Neural progenitor cell (in vitro differentiated cells): ENCODE results near the gene TOMM7. TPM values are rescaled to one million over a fixed set of nuclear protein-coding genes. Genes with fewer than 3 reads are reported as not detected.

Source experiments
- DNase-seq: peaks from one replicate; pipeline ENCODE4 v3.0.0-alpha.2; 2016; ENCODE audit warnings: low spot score
- H2AFZ ChIP-seq: fragments of 200-600 bp; sonication (generic); replicated peaks from 2 replicates; pipeline ENCODE4 v1.6.1; 2016; ENCODE audit warnings: antibody characterized with exemption
- H3F3A ChIP-seq: fragments of 200-600 bp; sonication (generic); 2 replicates; pipeline ENCODE4 v1.6.1; 2016; ENCODE audit warnings: antibody characterized with exemption, low read depth
- H3K27ac ChIP-seq: fragments of 200-600 bp; sonication (generic); 2 replicates; pipeline ENCODE4 v1.5.1; 2016; ENCODE audit warnings: mild to moderate bottlenecking
- H3K27me3 ChIP-seq: fragments of 200-600 bp; sonication (generic); 2 replicates; pipeline ENCODE4 v1.6.1; 2016; ENCODE audit warnings: mild to moderate bottlenecking, moderate library complexity
- H3K36me3 ChIP-seq: fragments of 200-600 bp; sonication (generic); 2 replicates; pipeline ENCODE4 v1.5.1; 2016
- H3K4me1 ChIP-seq: fragments of 200-600 bp; sonication (generic); 2 replicates; pipeline ENCODE4 v1.6.1; 2016; ENCODE audit warnings: mixed run types
- H3K4me2 ChIP-seq: fragments of 200-600 bp; sonication (generic); 2 replicates; pipeline ENCODE4 v1.6.1; 2016
- H3K4me3 ChIP-seq: fragments of 200-600 bp; sonication (generic); 2 replicates; pipeline ENCODE4 v1.5.1; 2016
- H3K79me2 ChIP-seq: fragments of 200-600 bp; sonication (generic); 2 replicates; pipeline ENCODE4 v1.6.1; 2016; ENCODE audit warnings: low read depth
- H3K9ac ChIP-seq: fragments of 200-600 bp; sonication (generic); 2 replicates; pipeline ENCODE4 v1.6.1; 2016
- H3K9me3 ChIP-seq: fragments of 200-600 bp; sonication (generic); 2 replicates; pipeline ENCODE4 v1.5.1; 2016; ENCODE audit warnings: low read depth
- H4K20me1 ChIP-seq: fragments of 200-600 bp; sonication (generic); 2 replicates; pipeline ENCODE4 v1.6.1; 2016; ENCODE audit warnings: low read depth
- H3K27ac Mint-ChIP-seq: 3 replicates; pipeline ENCODE4 v1.8.0; 2021; ENCODE audit warnings: mixed read lengths
- H3K27me3 Mint-ChIP-seq: 2 replicates; pipeline ENCODE4 v1.8.0; 2022; ENCODE audit warnings: low read depth, mild to moderate bottlenecking, inconsistent platforms, moderate library complexity, mixed read lengths; ENCODE audit not compliant: insufficient read depth
- H3K36me3 Mint-ChIP-seq: 3 replicates; pipeline ENCODE4 v1.8.0; 2021; ENCODE audit warnings: mixed read lengths
- H3K4me1 Mint-ChIP-seq: 3 replicates; pipeline ENCODE4 v1.8.0; 2021; ENCODE audit warnings: mixed read lengths
- H3K4me3 Mint-ChIP-seq: 3 replicates; pipeline ENCODE4 v1.8.0; 2021; ENCODE audit warnings: mild to moderate bottlenecking, moderate library complexity, mixed read lengths
- H3K9me3 Mint-ChIP-seq: 3 replicates; pipeline ENCODE4 v1.8.0; 2020; ENCODE audit warnings: mixed read lengths
- EZH2 ChIP-seq: fragments of 200-600 bp; sonication (generic); IDR thresholded peaks from 2 replicates; pipeline ENCODE4 v1.6.1; 2017; ENCODE audit warnings: antibody characterized with exemption, mild to moderate bottlenecking, moderate library complexity
- EZH2phosphoT487 ChIP-seq: fragments of 200-600 bp; sonication (generic); IDR thresholded peaks from 2 replicates; pipeline ENCODE4 v1.6.1; 2017; ENCODE audit warnings: antibody characterized with exemption
- total RNA-seq: library from RNA; depleted of rRNA; stranded (reverse); fragments of >200 nt; gene quantifications from 2 replicates; pipeline ENCODE4 v1.2.3, GENCODE V29; 2015; ENCODE audit warnings: low replicate concordance
- TF ChIP-seq, protein P1 (sequence below): fragments of 200-600 bp; sonication (generic); IDR thresholded peaks from 2 replicates; pipeline ENCODE4 v1.5.1; 2017; ENCODE audit warnings: antibody characterized with exemption, mild to moderate bottlenecking

The TOMM7 gene
- total RNA-seq, 1 donor from 2014 or later = 89.9 TPM

- Histone ChIP-seq H3K4me1 (peaks cover 3% of the 10 kb centered on the region), H2AFZ (no peak overlapping the region), H3K79me2 (no peaks in the 10 kb centered on the region), H3K4me3 (no peak overlapping the region), H3K9me3 (no peaks in the 10 kb centered on the region), H4K20me1 (no peaks in the 10 kb centered on the region), H3K27me3 (no peaks in the 10 kb centered on the region), H3K4me2 (no peak overlapping the region), H3F3A (no peaks in the 10 kb centered on the region), H3K9ac (no peak overlapping the region), H3K36me3 (no peaks in the 10 kb centered on the region), H3K27ac (no peak overlapping the region)
- Mint-ChIP-seq H3K9me3 (no peaks in the 10 kb centered on the region), H3K27me3 (peaks cover 3% of the 10 kb centered on the region), H3K4me3 (no peak overlapping the region), H3K27ac (no peak overlapping the region), H3K4me1 (peaks cover 6% of the 10 kb centered on the region), H3K36me3 (peaks cover 4% of the 10 kb centered on the region)
- no peak for DNase-seq
- no peak for TF ChIP-seq EZH2phosphoT487
Observed at GRCh38 chr7:22865602-22865960, 42.9 kb upstream of the TOMM7 start.

- Histone ChIP-seq H3K4me2 (no peak overlapping the region), H3K79me2 (no peaks in the 10 kb centered on the region), H3F3A (peaks cover 5% of the 10 kb centered on the region), H2AFZ (no peak overlapping the region), H3K27ac (no peak overlapping the region), H3K4me3 (no peak overlapping the region), H4K20me1 (no peaks in the 10 kb centered on the region), H3K9me3 (no peaks in the 10 kb centered on the region), H3K9ac (no peak overlapping the region), H3K4me1 (peaks cover 3% of the 10 kb centered on the region), H3K36me3 (no peaks in the 10 kb centered on the region), H3K27me3 (no peaks in the 10 kb centered on the region)
- peaks cover 5% of the 10 kb centered on the region for H3K36me3 Mint-ChIP-seq
- no peak overlapping the region for H3K4me3 Mint-ChIP-seq
- no peaks in the 10 kb centered on the region for H3K9me3 Mint-ChIP-seq
- H3K27me3 Mint-ChIP-seq = peaks cover 3% of the 10 kb centered on the region
- TF ChIP-seq, protein P1, sequence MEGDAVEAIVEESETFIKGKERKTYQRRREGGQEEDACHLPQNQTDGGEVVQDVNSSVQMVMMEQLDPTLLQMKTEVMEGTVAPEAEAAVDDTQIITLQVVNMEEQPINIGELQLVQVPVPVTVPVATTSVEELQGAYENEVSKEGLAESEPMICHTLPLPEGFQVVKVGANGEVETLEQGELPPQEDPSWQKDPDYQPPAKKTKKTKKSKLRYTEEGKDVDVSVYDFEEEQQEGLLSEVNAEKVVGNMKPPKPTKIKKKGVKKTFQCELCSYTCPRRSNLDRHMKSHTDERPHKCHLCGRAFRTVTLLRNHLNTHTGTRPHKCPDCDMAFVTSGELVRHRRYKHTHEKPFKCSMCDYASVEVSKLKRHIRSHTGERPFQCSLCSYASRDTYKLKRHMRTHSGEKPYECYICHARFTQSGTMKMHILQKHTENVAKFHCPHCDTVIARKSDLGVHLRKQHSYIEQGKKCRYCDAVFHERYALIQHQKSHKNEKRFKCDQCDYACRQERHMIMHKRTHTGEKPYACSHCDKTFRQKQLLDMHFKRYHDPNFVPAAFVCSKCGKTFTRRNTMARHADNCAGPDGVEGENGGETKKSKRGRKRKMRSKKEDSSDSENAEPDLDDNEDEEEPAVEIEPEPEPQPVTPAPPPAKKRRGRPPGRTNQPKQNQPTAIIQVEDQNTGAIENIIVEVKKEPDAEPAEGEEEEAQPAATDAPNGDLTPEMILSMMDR = no peak
- TF ChIP-seq EZH2 = no peak
- TF ChIP-seq EZH2phosphoT487 = no peak
- peak; percentile 15 for DNase-seq
- peak overlapping the region; percentile 78 for H3K27ac Mint-ChIP-seq
- peaks cover 6% of the 10 kb centered on the region for H3K4me1 Mint-ChIP-seq
Observed at GRCh38 chr7:22864855-22865601, 42.4 kb upstream of the TOMM7 start.

GRCh38 chr7:22864301-22864700 lies 41.7 kb upstream of the TOMM7 start:
- H3K9ac ChIP-seq = no peak overlapping the region
- Mint-ChIP-seq H3K27ac (no peak overlapping the region), H3K4me1 (peaks cover 6% of the 10 kb centered on the region), H3K27me3 (peaks cover 3% of the 10 kb centered on the region), H3K4me3 (no peak overlapping the region), H3K36me3 (peaks cover 5% of the 10 kb centered on the region), H3K9me3 (no peaks in the 10 kb centered on the region)
- TF ChIP-seq, protein P1 = no peak
- no peak for TF ChIP-seq EZH2
- no peak for TF ChIP-seq EZH2phosphoT487
- no peaks in the 10 kb centered on the region for H3K27me3 ChIP-seq
- no peak for DNase-seq
- no peak overlapping the region for H3K4me2 ChIP-seq
- no peaks in the 10 kb centered on the region for H3K36me3 ChIP-seq
- H3K79me2 ChIP-seq = no peaks in the 10 kb centered on the region
- no peak overlapping the region for H2AFZ ChIP-seq
- peaks cover 3% of the 10 kb centered on the region for H3K4me1 ChIP-seq
- no peaks in the 10 kb centered on the region for H4K20me1 ChIP-seq
- H3K27ac ChIP-seq = no peak overlapping the region
- H3F3A ChIP-seq = peaks cover 5% of the 10 kb centered on the region
- H3K4me3 ChIP-seq = no peak overlapping the region
- no peaks in the 10 kb centered on the region for H3K9me3 ChIP-seq

GRCh38 chr7:22863156-22863899 lies 40.7 kb upstream of the TOMM7 start:
- peaks cover 3% of the 10 kb centered on the region for H3K4me1 ChIP-seq
- Mint-ChIP-seq H3K27ac (no peak overlapping the region), H3K9me3 (no peaks in the 10 kb centered on the region), H3K36me3 (peaks cover 12% of the 10 kb centered on the region), H3K27me3 (no peaks in the 10 kb centered on the region), H3K4me3 (no peak overlapping the region), H3K4me1 (peaks cover 6% of the 10 kb centered on the region)
- no peaks in the 10 kb centered on the region for H3K9me3 ChIP-seq
- no peaks in the 10 kb centered on the region for H3K79me2 ChIP-seq
- TF ChIP-seq EZH2phosphoT487 (no peak), EZH2 (no peak)
- TF ChIP-seq, protein P1 = no peak
- no peak overlapping the region for H3K4me2 ChIP-seq
- no peaks in the 10 kb centered on the region for H3K27me3 ChIP-seq
- no peaks in the 10 kb centered on the region for H3K36me3 ChIP-seq
- no peaks in the 10 kb centered on the region for H4K20me1 ChIP-seq
- H3K9ac ChIP-seq = no peak overlapping the region
- peaks cover 5% of the 10 kb centered on the region for H3F3A ChIP-seq
- H3K4me3 ChIP-seq = no peak overlapping the region
- DNase-seq = no peak
- no peak overlapping the region for H3K27ac ChIP-seq
- H2AFZ ChIP-seq = no peak overlapping the region
